T-cell (primary cell): ENCODE data around the gene PTPRD. TPM values are rescaled to one million over a fixed set of nuclear protein-coding genes. Genes with fewer than 3 reads are reported as not detected.

ENCODE experiments used
- ATAC-seq, 4 experiments: fragments of 200-7000 bp in 3 of 4; fragments of 150-1000 bp in 1 of 4; cut with Tn5 transposase; replicated peaks in 1 of 4; 1 replicate in 3 of 4; 2 replicates in 1 of 4; pipeline ENCODE4 v1.10.0; 2021; ENCODE audit warnings: moderate library complexity in 3 of 4, mild to moderate bottlenecking in 2 of 4, moderate number of reproducible peaks in 1 of 4
- CTCF ChIA-PET, 2 donors: fragments of 300-600 bp; sonication (Branson Sonifier 250); formaldehyde crosslinking; loops; one replicate each; lab custom pipeline; 2022; ENCODE audit warnings: antibody characterized with exemption in 2 of 2; lab: Charles Lee
- POLR2A ChIA-PET, 2 donors: fragments of 300-600 bp; sonication (Branson Sonifier 250); formaldehyde crosslinking; loops; one replicate each; lab custom pipeline; 2022; ENCODE audit warnings: antibody characterized with exemption in 2 of 2; lab: Charles Lee
- DNase-seq, 35 experiments: peaks; one replicate each; pipeline versions ENCODE4 v3.0.0 to v3.0.0-alpha.2; 2013 to 2023
- H3K27ac ChIP-seq: one replicate; pipeline ENCODE4 v1.5.1; 2013; ENCODE audit warnings: low read length
- H3K27me3 ChIP-seq, 2 experiments: replicated peaks in 1 of 2; 1 replicate in 1 of 2; 2 replicates in 1 of 2; pipeline versions ENCODE4 v1.6.1 to v1.7.0; 2013; ENCODE audit warnings: low read length in 1 of 2, mixed read lengths in 1 of 2; ENCODE audit not compliant: control insufficient read depth in 2 of 2, insufficient read depth in 2 of 2; ENCODE audit errors: extremely low read depth in 1 of 2
- H3K36me3 ChIP-seq, 2 donors: 1 replicate in 1 of 2; 2 replicates in 1 of 2; pipeline versions ENCODE4 v1.6.1 to v1.7.0; 2013; ENCODE audit warnings: low read length in 1 of 2; ENCODE audit not compliant: control insufficient read depth in 2 of 2, insufficient read depth in 1 of 2; ENCODE audit errors: extremely low read depth in 1 of 2
- H3K4me1 ChIP-seq, 2 experiments: 1 replicate in 1 of 2; 2 replicates in 1 of 2; pipeline versions ENCODE4 v1.6.1 to v1.7.0; 2013; ENCODE audit warnings: low read length in 2 of 2, mixed read lengths in 1 of 2; ENCODE audit not compliant: insufficient read depth in 2 of 2, control insufficient read depth in 1 of 2; ENCODE audit errors: extremely low read depth in 1 of 2
- H3K4me3 ChIP-seq, 2 donors: 1 replicate in 1 of 2; 2 replicates in 1 of 2; pipeline versions ENCODE4 v1.5.1 to v1.7.0; 2013; ENCODE audit warnings: mild to moderate bottlenecking in 2 of 2, low read length in 1 of 2, moderate library complexity in 1 of 2; ENCODE audit not compliant: control insufficient read depth in 1 of 2; ENCODE audit errors: extremely low read depth in 1 of 2
- H3K9me3 ChIP-seq: 2 replicates; pipeline ENCODE4 v1.7.0; 2013
- H3K27ac Mint-ChIP-seq, 2 donors: one replicate each; pipeline ENCODE4 v1.8.0; 2020 to 2021; ENCODE audit warnings: mild to moderate bottlenecking in 2 of 2, mixed read lengths in 2 of 2
- H3K27me3 Mint-ChIP-seq, 2 donors: one replicate each; pipeline ENCODE4 v1.8.0; 2021 to 2022; ENCODE audit warnings: mixed read lengths in 2 of 2
- H3K36me3 Mint-ChIP-seq: one replicate; pipeline ENCODE4 v1.8.0; 2021; ENCODE audit warnings: mixed read lengths
- H3K4me1 Mint-ChIP-seq, 3 donors: one replicate each; pipeline ENCODE4 v1.8.0; 2020 to 2022; ENCODE audit warnings: mixed read lengths in 3 of 3, mild to moderate bottlenecking in 1 of 3
- H3K4me3 Mint-ChIP-seq, 3 donors: one replicate each; pipeline ENCODE4 v1.8.0; 2020 to 2022; ENCODE audit warnings: mild to moderate bottlenecking in 3 of 3, mixed read lengths in 3 of 3, moderate library complexity in 3 of 3
- H3K9me3 Mint-ChIP-seq, 3 donors: one replicate each; pipeline ENCODE4 v1.8.0; 2020 to 2022; ENCODE audit warnings: mixed read lengths in 3 of 3
- whole genome bisulfite sequencing: methylation state at CpG from one replicate; pipeline ENCODE4 v1.1.5; 2013; ENCODE audit warnings: missing lambda C conversion rate; ENCODE audit not compliant: insufficient coverage; 5-methylcytosine and 5-hydroxymethylcytosine counted together
- total RNA-seq, 35 experiments: library from RNA in 6 of 35; stranded (reverse) in 6 of 35; fragments of 120-200 nt in 1 of 35; gene quantifications; one replicate each; pipeline versions ENCODE4 v1.2.1 to v1.2.4 and lab custom pipeline; 2013 to 2026

Gene PTPRD
- total RNA-seq, 5 donors from 2014 or later (not counting 1 experiment from before 2014, with no cell fraction given) = 0.13 to 0.61 (median 0.38) TPM; not detected in 2

- no peaks in the 10 kb centered on the region for H3K36me3 ChIP-seq
- Mint-ChIP-seq H3K36me3 (no peaks in the 10 kb centered on the region), H3K4me3 (no peak overlapping the region), H3K4me1 (no peaks in the 10 kb centered on the region), H3K9me3 (no peaks in the 10 kb centered on the region), H3K27me3 (no peaks in the 10 kb centered on the region), H3K27ac (no peak overlapping the region)
- H3K27me3 ChIP-seq = no peaks in the 10 kb centered on the region
- POLR2A ChIA-PET = no interaction called here
- WGBS = 100% methylated on average over 1 of the region's 3 CpGs
- DNase-seq (no peak), ATAC-seq (no peak)
- H3K4me1 ChIP-seq = no peaks in the 10 kb centered on the region
- CTCF ChIA-PET = no interaction called here
- no peaks in the 10 kb centered on the region for H3K9me3 ChIP-seq
- no peak overlapping the region for H3K27ac ChIP-seq
- H3K4me3 ChIP-seq = no peak overlapping the region
Measured at GRCh38 chr9:9142001-9142400, 1470.8 kb downstream of the PTPRD start.

- Mint-ChIP-seq H3K4me3 (no peak overlapping the region), H3K4me1 (no peaks in the 10 kb centered on the region), H3K27me3 (no peaks in the 10 kb centered on the region), H3K27ac (no peak overlapping the region), H3K9me3 (peaks cover 2 to 6% (median 5%) of the 10 kb centered on the region in 3 donors), H3K36me3 (no peaks in the 10 kb centered on the region)
- DNase-seq (no peak), ATAC-seq (no peak)
- 64% methylated on average over 3 of the region's 3 CpGs for WGBS
- H3K4me1 ChIP-seq = no peaks in the 10 kb centered on the region
- ChIA-PET POLR2A (no interaction called here), CTCF (no interaction called here)
- H3K27me3 ChIP-seq = no peaks in the 10 kb centered on the region
- H3K36me3 ChIP-seq = no peaks in the 10 kb centered on the region
- no peak overlapping the region for H3K4me3 ChIP-seq
- H3K9me3 ChIP-seq = no peaks in the 10 kb centered on the region
- no peak overlapping the region for H3K27ac ChIP-seq
Measured at GRCh38 chr9:9133526-9133925, 1479.3 kb downstream of the PTPRD start.

GRCh38 chr9:9124616-9125015 is 1488.2 kb downstream of the PTPRD start:
- H3K27ac Mint-ChIP-seq = no peak overlapping the region
- H3K9me3 ChIP-seq = no peaks in the 10 kb centered on the region
- no peak for ATAC-seq
- no peaks in the 10 kb centered on the region for H3K27me3 Mint-ChIP-seq
- H3K4me1 ChIP-seq = no peaks in the 10 kb centered on the region
- DNase-seq = no peak
- POLR2A ChIA-PET = no interaction called here
- peaks cover 0 to 19% (median 5%) of the 10 kb centered on the region in 3 donors for H3K9me3 Mint-ChIP-seq
- H3K36me3 ChIP-seq = no peaks in the 10 kb centered on the region
- no peaks in the 10 kb centered on the region for H3K36me3 Mint-ChIP-seq
- H3K4me1 Mint-ChIP-seq = no peaks in the 10 kb centered on the region
- no peaks in the 10 kb centered on the region for H3K27me3 ChIP-seq
- H3K4me3 ChIP-seq = no peak overlapping the region
- CTCF ChIA-PET = no interaction called here
- no peak overlapping the region for H3K4me3 Mint-ChIP-seq
- no peak overlapping the region for H3K27ac ChIP-seq
- WGBS = 20% methylated on average over 2 of the region's 2 CpGs

GRCh38 chr9:9122230-9122875 is 1490.4 kb downstream of the PTPRD start:
- Mint-ChIP-seq H3K27me3 (no peaks in the 10 kb centered on the region), H3K36me3 (no peaks in the 10 kb centered on the region), H3K4me3 (no peak overlapping the region), H3K27ac (no peak overlapping the region), H3K9me3 (peaks cover 0 to 19% (median 3%) of the 10 kb centered on the region in 3 donors), H3K4me1 (no peaks in the 10 kb centered on the region)
- POLR2A ChIA-PET = no interaction called here
- no peak overlapping the region for H3K27ac ChIP-seq
- H3K4me3 ChIP-seq = no peak overlapping the region
- DNase-seq = no peak
- WGBS = 80% methylated on average over 1 of the region's 3 CpGs
- ATAC-seq = no peak
- CTCF ChIA-PET = interaction anchor here in 1 of 2 donors (1.1 kb wide), 1 partner anchor 11 kb away, joined by 9 read pairs; no protein-coding TSS in a partner anchor
- no peaks in the 10 kb centered on the region for H3K9me3 ChIP-seq
- H3K36me3 ChIP-seq = no peaks in the 10 kb centered on the region
- H3K4me1 ChIP-seq = no peaks in the 10 kb centered on the region
- no peaks in the 10 kb centered on the region for H3K27me3 ChIP-seq

- ChIA-PET CTCF (no interaction called here), POLR2A (no interaction called here)
- Histone ChIP-seq H3K4me3 (no peak overlapping the region), H3K4me1 (no peaks in the 10 kb centered on the region), H3K27me3 (no peaks in the 10 kb centered on the region), H3K27ac (no peak overlapping the region), H3K36me3 (no peaks in the 10 kb centered on the region), H3K9me3 (no peaks in the 10 kb centered on the region)
- no peak for DNase-seq
- no CpG with 5 or more reads among the region's 2 CpGs for WGBS
- peaks cover 0 to 5% (median 4%) of the 10 kb centered on the region in 3 donors for H3K9me3 Mint-ChIP-seq
- H3K27ac Mint-ChIP-seq = no peak overlapping the region
- no peaks in the 10 kb centered on the region for H3K36me3 Mint-ChIP-seq
- H3K4me1 Mint-ChIP-seq = no peaks in the 10 kb centered on the region
- ATAC-seq = no peak
- no peaks in the 10 kb centered on the region for H3K27me3 Mint-ChIP-seq
- no peak overlapping the region for H3K4me3 Mint-ChIP-seq
Measured at GRCh38 chr9:9117866-9118265, 1494.9 kb downstream of the PTPRD start.

GRCh38 chr9:9112001-9112720 is 1500.6 kb downstream of the PTPRD start:
- Histone ChIP-seq H3K27ac (no peak overlapping the region), H3K36me3 (no peaks in the 10 kb centered on the region), H3K9me3 (no peaks in the 10 kb centered on the region), H3K27me3 (no peaks in the 10 kb centered on the region), H3K4me3 (no peak overlapping the region), H3K4me1 (no peaks in the 10 kb centered on the region)
- POLR2A ChIA-PET = no interaction called here
- Mint-ChIP-seq H3K4me1 (no peaks in the 10 kb centered on the region), H3K36me3 (no peaks in the 10 kb centered on the region), H3K9me3 (peaks cover 0 to 10% (median 2%) of the 10 kb centered on the region in 3 donors), H3K27me3 (no peaks in the 10 kb centered on the region), H3K4me3 (no peak overlapping the region), H3K27ac (no peak overlapping the region)
- no CpG with 5 or more reads among the region's 3 CpGs for WGBS
- ATAC-seq (no peak), DNase-seq (no peak)
- CTCF ChIA-PET = no interaction called here
